ENCODE measurements around the gene TRPM2. TPM values are rescaled to one million over a fixed set of nuclear protein-coding genes. Genes with fewer than 3 reads are reported as not detected.

TRPM2 gene
- total and polyA plus RNA-seq, 2 donors (not counting 3 experiments of a cell fraction or from before 2014, with no cell fraction given), result not detected

- intact Hi-C loops (cut with micrococcal nuclease), result no loop called here
- BruUV-seq (replicated peaks), result no TSS peak
- no peak for TF ChIP-seq POLR2A (IDR thresholded peaks at IDR 0.05; ENCODE audit: low read depth, low read length)
- TF ChIP-seq MYC (IDR thresholded peaks at IDR 0.05; ENCODE audit: low read depth, low read length), result no peak
- TF ChIP-seq POLR2AphosphoS5 (IDR thresholded peaks at IDR 0.05; ENCODE audit: insufficient read depth, low read depth, low read length), result no peak
- TF ChIP-seq FOS (IDR thresholded peaks at IDR 0.05; ENCODE audit: borderline replicate concordance, insufficient read depth, low read length), result no peak
- TF ChIP-seq JUN (IDR thresholded peaks at IDR 0.05; ENCODE audit: borderline replicate concordance, insufficient read depth, insufficient read length, low read depth), result no peak
- no peak for TF ChIP-seq GATA2 (IDR thresholded peaks at IDR 0.05; ENCODE audit: insufficient read depth, insufficient read length, low read depth, low read length)
- TF ChIP-seq CTCF (IDR thresholded peaks at IDR 0.05; ENCODE audit: extremely low read depth in 1 of 2, insufficient read depth in 1 of 2, low read depth in 1 of 2, low read length in 2 of 2), result no peak
- TF ChIP-seq MAX (IDR thresholded peaks at IDR 0.05; ENCODE audit: insufficient read depth, insufficient read length), result no peak
- TF ChIP-seq EZH2 (IDR thresholded peaks at IDR 0.05; ENCODE audit: borderline replicate concordance, low read depth, low read length, severe bottlenecking), result no peak
- Histone ChIP-seq H3K9me1 (replicated peaks; ENCODE audit: control insufficient read depth, extremely low read depth, insufficient read depth, low read length) (no peaks in the 10 kb centered on the region), H3K4me3 (replicated peaks in 1 of 3; ENCODE audit: insufficient read depth in 1 of 3, low read depth in 1 of 3, low read length in 3 of 3) (no peak overlapping the region), H3K27me3 (ENCODE audit: control insufficient read depth in 2 of 2, insufficient read depth in 2 of 2, low read length in 2 of 2) (no peaks in the 10 kb centered on the region), H4K20me1 (replicated peaks; ENCODE audit: control insufficient read depth, extremely low read depth, insufficient read depth, low read length) (no peaks in the 10 kb centered on the region), H3K79me2 (ENCODE audit: control insufficient read depth, insufficient read depth, low read length) (no peaks in the 10 kb centered on the region), H3K9ac (replicated peaks; ENCODE audit: extremely low read depth, insufficient read depth, low read length) (no peak overlapping the region), H3K9me3 (replicated peaks; ENCODE audit: control insufficient read depth, insufficient read depth, low read length) (no peaks in the 10 kb centered on the region), H3K4me1 (ENCODE audit: control insufficient read depth, extremely low read depth, insufficient read depth, low read length) (no peaks in the 10 kb centered on the region), H3K36me3 (ENCODE audit: control insufficient read depth in 2 of 2, extremely low read depth in 1 of 2, insufficient read depth in 2 of 2, low read length in 2 of 2) (no peaks in the 10 kb centered on the region), H3K27ac (ENCODE audit: insufficient read depth, low read depth, low read length) (no peak overlapping the region), H3K4me2 (ENCODE audit: insufficient read depth, low read length) (no peak overlapping the region), H2AFZ (ENCODE audit: low read depth, low read length) (no peak overlapping the region)
- CTCF ChIA-PET, result no interaction called here
- POLR2A ChIA-PET, result no interaction called here
- FAIRE-seq (no peak), DNase-seq (ENCODE audit: low read depth, low spot score) (no peak)
- dilution Hi-C loops (cut with MboI; ENCODE audit: extremely low pct_ligation_motif_present, low sequenced_read_pairs), result no loop called here
Observed at GRCh38 chr21:44379515-44379848, 26.1 kb downstream of the TRPM2 start.

Measured in endothelial cell of umbilical vein (primary cell).